GM12801 (cell line): ENCODE measurements around the gene ATXN7L1.

ENCODE experiments used
- TF ChIP-seq, protein P1 (sequence below): IDR thresholded peaks from one replicate; pipeline ENCODE4 v1.5.1; 2011; ENCODE audit warnings: control low read depth; ENCODE audit not compliant: insufficient read length; ENCODE audit errors: extremely low read depth

ATXN7L1 gene

DNA sequence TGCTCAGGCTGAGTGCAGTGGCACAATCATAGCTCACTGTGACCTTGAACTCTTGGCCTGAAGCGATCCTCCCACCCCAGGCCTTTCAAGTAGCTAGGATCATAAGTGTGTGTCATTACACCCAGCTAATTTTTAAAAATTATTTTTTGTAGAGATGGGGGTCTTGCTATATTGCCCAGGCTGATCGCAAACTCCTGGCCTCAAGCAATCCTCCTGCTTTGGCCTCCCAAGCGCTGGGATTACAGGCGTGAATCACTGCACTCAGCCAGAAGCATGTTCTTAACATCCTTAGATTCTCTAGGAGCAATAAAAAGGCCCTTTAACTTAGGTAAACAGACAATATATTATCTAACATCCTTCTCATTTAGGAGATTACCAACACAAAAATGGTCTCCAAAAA, 256.8 kb downstream of the ATXN7L1 start:
- TF ChIP-seq, protein P1, sequence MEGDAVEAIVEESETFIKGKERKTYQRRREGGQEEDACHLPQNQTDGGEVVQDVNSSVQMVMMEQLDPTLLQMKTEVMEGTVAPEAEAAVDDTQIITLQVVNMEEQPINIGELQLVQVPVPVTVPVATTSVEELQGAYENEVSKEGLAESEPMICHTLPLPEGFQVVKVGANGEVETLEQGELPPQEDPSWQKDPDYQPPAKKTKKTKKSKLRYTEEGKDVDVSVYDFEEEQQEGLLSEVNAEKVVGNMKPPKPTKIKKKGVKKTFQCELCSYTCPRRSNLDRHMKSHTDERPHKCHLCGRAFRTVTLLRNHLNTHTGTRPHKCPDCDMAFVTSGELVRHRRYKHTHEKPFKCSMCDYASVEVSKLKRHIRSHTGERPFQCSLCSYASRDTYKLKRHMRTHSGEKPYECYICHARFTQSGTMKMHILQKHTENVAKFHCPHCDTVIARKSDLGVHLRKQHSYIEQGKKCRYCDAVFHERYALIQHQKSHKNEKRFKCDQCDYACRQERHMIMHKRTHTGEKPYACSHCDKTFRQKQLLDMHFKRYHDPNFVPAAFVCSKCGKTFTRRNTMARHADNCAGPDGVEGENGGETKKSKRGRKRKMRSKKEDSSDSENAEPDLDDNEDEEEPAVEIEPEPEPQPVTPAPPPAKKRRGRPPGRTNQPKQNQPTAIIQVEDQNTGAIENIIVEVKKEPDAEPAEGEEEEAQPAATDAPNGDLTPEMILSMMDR = no peak

DNA sequence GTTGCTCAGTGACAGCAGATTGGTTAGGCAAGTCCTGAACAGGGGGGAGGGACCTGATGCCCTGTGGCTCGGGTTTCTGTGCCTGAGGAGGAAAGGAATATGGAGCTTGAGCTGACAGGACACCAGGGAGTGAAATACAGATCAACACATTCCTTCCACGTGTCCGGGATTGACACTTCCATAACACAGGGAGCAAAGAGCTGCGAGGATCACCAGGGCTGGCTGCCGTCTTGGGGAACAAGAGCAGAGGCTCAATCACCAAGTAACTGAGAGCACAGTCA, 258.4 kb downstream of the ATXN7L1 start:
- TF ChIP-seq, protein P1 = no peak

DNA sequence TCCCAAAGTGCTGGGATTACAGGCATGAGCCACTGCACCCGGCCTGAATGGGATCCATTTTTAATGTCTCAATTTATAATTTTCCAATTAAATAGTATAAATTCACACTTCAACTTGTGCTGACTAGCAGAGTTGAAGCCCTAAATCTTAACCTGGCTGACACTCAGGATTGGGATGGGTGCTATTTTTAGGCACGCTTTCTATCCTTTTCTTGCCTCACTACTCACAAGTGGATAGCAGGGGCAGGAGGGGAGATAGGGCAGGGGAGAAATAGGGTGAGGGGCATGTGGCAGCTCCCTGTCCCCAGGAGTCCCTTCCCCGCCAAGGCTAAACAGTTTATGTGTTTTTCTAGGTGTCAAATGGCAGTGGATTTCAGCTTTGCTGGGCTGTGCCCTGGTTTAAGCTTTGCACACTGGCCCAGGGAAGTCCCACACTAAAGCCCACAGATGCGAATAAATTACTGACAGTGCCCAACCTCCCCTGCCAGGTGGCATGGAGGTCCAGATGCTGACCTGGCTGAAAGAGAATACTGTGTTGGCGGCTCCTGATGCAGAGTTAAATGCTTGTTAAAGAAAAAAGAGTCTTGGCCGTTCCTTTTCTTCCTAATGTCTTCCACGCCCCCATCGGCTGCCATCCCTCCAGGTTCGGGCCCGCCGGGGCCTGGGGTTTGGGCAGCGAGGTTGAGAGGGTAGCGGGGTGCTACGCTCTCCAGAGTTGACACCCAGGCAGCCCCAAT, 259.0 kb downstream of the ATXN7L1 start:
- TF ChIP-seq, protein P1 = no peak

DNA sequence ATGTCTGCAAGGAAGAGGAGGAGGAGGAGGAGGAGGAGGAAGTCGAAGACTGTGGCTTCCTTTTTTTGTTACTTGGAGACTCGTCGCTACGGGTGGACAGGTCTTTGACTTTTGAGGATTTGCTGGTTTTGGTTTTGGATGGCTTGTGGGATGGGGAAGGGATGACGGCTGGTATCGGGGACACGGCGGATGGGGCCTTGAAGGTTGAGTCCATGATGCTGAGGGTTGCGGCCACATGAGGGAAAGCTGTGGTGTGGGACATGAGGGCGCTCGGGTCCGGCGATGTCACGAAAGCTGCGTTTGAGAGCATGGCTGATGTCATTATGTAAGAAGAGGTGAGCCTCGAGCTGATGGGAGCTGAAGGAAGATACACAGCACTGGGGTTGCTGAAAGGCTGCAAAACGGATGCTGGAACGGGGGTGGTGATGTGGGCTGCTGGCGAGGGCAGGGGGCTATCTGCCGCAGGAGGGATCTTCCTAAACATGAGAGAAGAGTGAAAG, 262.0 kb downstream of the ATXN7L1 start:
- TF ChIP-seq, protein P1 = no peak

DNA sequence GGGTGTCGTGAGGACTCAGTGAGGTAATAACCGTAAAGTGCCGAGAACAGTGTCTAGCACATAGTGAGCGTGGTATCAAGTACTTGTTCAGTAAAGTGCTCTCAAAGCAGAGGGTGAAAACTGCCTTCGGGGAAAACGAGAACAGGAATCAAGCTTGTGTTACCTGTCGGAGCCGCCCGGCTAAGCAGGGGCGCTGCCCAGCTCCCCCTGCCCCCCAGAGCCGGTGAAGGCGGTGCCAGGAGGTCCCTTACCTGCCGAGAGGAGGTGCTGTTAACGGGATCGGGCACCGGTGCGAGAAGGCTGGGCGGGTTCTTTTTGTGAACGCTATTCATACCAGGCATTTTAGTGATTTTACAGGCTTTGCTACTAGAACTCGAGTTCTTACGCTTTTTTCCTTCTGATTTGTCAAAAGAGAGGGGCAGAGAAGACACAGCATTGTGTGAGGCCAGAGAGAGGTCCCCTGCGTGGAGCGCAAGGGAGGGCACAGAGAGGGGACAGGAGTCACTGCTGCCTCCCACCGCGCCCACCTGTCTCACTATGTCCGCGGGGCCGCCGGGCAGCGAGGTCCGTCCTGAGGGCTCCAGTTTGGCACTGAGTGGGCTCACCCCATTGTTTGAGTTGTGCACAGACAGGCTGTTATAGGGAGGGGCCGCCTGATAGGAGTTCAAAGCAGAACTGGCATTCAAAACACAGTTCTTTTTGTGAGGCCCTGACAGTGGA, 262.6 kb downstream of the ATXN7L1 start:
- TF ChIP-seq, protein P1 = no peak

DNA sequence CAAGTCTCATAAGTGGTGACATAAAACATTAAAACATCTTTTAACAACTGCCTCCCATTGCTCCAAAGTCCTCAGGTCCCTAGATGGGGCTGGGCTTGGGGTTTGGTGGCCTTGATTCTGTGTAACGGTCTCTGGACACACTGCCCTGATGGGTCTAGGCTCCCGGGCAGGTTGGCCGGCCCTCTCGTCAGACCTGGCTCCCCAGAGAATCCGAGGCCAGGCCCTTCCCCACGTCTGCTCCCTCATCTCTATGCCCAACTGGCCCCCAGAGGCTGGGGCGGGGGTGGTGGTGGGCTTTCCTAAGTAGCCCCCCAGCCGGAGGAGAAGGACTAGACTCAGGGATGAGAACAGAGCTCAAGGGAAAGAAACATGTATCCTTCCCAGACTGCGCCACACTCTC, 263.6 kb downstream of the ATXN7L1 start:
- TF ChIP-seq, protein P1 = no peak

DNA sequence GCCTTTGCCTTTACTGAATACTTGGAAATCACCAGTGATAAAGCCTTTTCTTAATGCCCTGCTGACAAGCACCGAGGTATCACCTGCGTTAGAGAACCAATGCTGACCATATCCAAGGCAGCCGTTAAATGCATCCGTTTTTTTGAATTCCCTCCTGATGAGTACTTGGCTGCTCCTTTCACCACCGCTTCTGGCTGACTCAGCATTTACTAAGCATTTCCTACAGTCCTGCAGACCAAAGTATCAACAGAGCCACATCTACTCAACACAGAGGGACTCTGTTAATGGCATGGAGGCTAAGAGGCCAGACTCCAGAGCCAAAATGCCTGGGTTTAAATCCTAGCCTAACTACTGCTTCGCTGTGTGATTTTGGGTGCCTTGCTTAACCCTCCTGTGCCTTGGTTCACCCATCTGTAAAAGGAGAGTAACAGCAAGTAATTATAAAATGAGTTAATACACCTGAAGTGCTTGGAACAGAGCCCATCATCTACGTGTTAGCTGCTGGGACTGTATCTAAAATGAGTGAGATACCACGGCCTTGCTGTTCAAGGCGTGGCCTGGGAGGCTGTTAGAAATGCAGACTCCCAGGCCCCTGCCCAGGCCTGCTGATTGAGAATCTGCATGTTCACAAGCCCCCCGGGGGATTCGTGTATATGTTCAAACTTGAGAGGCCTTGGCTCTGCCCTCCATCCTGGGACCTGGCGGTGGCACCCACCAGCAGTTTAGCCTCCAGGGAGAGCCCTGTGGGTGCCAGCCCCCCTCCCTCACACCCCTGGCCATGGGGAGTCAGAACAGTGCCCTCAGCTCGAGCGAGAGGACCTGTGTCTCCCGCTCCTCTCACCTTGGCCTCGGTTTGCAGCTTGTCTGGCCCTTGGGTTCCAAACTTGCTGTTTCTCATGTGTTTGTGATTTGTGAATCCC, 264.3 kb downstream of the ATXN7L1 start:
- TF ChIP-seq, protein P1 = no peak
